ENCODE measurements around the gene GREB1L.

The GREB1L gene

DNA sequence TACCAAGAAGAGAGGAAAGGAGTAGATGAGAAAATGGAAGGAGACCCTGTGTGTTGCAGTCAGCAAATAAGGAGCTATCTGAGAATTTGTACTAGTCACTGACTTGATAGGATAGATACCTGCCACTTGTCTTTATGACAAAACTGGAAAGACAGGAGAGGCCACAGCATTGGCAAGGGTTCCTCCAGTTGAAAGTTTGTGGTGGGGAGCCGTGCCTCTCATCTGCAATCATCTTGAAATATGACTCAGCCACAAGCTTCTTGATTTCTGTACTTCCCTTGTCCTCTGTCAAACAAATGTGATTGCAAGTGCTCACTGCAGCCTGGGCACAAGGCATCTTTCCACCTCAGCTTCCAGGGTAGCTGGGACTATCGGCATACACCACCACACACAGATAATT lies 99.1 kb downstream of the GREB1L start:
- no peak for TF ChIP-seq ZFX (IDR thresholded peaks at IDR 0.05)
- TF ChIP-seq, protein P1, sequence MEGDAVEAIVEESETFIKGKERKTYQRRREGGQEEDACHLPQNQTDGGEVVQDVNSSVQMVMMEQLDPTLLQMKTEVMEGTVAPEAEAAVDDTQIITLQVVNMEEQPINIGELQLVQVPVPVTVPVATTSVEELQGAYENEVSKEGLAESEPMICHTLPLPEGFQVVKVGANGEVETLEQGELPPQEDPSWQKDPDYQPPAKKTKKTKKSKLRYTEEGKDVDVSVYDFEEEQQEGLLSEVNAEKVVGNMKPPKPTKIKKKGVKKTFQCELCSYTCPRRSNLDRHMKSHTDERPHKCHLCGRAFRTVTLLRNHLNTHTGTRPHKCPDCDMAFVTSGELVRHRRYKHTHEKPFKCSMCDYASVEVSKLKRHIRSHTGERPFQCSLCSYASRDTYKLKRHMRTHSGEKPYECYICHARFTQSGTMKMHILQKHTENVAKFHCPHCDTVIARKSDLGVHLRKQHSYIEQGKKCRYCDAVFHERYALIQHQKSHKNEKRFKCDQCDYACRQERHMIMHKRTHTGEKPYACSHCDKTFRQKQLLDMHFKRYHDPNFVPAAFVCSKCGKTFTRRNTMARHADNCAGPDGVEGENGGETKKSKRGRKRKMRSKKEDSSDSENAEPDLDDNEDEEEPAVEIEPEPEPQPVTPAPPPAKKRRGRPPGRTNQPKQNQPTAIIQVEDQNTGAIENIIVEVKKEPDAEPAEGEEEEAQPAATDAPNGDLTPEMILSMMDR (conservative IDR thresholded peaks at IDR 0.05) = no peak
- H3K27ac ChIP-seq = no peak overlapping the region

DNA sequence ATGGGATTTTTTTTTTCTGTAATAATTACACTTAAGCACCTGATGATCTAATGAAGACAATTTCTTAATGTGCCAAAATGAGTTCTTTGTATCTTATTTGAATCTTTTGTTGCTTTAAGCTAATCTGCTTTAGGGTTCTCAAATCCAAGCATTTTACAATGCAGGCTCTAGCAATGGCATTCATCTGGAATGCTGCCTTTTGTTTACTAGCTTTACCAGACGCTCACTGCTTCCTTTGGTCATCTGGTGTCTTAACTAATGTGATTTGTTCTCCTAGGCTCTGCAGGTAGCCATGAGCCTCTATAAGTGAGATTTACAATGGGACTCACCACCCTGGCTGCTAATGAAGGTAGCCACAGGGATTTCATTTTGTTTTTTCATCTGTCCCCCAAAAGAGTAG lies 100.3 kb downstream of the GREB1L start:
- TF ChIP-seq, protein P1 (conservative IDR thresholded peaks at IDR 0.05) = no peak
- no peak for TF ChIP-seq ZFX (IDR thresholded peaks at IDR 0.05)
- H3K27ac ChIP-seq = no peak overlapping the region

DNA sequence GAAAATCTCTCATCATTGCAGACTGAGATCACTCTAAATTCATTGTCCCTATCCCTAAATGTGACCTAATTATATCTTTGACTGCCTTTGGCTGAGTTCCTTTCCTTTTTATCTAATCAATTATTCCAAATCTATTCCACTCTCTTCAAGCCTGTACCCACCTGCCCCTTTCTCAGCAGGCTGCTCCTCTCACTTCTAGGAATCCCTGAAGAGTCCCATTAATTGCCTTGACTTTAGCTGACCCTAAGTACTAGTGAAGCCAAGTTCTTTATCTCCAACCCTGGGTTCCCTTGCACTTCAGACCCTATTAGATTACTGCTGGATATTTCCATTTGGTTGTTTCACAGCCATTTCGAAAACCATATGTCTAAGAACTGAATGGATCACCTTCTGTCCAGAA lies 102.8 kb downstream of the GREB1L start:
- TF ChIP-seq ZFX (IDR thresholded peaks at IDR 0.05) = no peak
- TF ChIP-seq, protein P1 (conservative IDR thresholded peaks at IDR 0.05) = no peak
- H3K27ac ChIP-seq = no peak overlapping the region

DNA sequence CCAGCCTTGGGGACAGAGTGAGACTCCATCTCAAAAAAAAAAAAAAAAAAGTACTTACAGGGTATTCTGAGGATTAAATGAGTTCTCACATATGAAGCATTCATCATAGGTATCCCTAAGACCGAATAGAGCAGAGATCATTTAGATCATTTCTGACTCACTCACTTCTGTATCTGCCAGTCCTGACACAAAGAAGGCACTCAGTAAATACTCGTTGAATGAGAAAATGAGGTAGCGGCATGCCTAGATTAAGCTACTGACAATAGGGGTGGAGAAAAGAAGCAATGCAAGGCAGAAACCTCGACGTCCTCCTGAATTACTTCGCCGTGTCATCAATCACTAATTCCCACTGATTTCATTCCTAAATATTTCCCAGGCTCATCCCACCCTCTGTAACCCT lies 103.8 kb downstream of the GREB1L start:
- TF ChIP-seq, protein P1 (conservative IDR thresholded peaks at IDR 0.05) = no peak
- no peak for TF ChIP-seq ZFX (IDR thresholded peaks at IDR 0.05)
- no peak overlapping the region for H3K27ac ChIP-seq

DNA sequence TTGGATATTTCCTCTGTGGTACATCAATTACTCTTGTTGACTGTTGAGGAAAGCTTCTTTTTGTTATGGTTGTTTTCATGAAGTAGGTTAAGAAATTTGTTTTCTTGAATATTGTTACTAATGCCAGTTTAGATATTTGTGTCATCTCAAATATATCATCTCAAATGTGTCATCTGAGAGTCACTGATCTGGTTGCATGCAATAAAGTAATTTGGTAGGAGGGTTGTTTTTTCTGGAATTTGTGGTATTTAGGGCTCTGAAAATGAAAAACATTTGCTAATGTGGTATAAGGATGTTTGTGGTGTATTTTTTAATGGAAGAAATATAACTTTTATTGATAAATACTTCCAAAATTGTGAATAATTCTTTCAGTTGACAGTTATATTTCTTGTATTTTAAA lies 117.7 kb downstream of the GREB1L start:
- no peak for TF ChIP-seq ZFX (IDR thresholded peaks at IDR 0.05)
- TF ChIP-seq, protein P1 (conservative IDR thresholded peaks at IDR 0.05) = no peak
- no peak overlapping the region for H3K27ac ChIP-seq

DNA sequence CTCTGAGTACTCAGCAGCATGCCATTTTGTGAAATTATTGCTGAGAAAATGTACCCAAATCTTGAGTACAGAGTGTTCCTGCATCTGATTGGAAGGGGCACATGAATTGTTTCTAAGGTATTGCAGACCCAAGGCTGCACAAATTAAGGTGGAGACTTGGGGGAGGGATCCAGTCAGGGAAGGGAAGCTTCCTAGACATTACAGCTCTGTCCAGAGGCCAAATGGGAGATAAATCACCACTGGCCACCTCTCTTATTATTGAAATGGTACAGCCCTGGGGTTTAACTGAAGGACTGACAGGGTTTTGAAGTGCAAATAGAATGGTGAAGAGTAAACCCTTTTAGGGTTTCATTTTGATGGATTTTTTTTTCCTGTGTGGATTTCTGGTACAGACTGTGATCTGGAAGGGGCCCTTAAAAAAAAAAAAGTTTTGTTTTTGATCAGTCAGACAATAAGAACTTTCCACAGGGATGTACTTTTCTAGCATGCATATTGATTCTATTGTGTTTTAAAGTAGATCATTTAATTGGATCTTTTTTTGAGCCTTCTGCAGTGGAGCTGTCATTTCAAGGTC lies 119.4 kb downstream of the GREB1L start:
- TF ChIP-seq, protein P1 (conservative IDR thresholded peaks at IDR 0.05) = no peak
- no peak for TF ChIP-seq ZFX (IDR thresholded peaks at IDR 0.05)
- no peak overlapping the region for H3K27ac ChIP-seq

DNA sequence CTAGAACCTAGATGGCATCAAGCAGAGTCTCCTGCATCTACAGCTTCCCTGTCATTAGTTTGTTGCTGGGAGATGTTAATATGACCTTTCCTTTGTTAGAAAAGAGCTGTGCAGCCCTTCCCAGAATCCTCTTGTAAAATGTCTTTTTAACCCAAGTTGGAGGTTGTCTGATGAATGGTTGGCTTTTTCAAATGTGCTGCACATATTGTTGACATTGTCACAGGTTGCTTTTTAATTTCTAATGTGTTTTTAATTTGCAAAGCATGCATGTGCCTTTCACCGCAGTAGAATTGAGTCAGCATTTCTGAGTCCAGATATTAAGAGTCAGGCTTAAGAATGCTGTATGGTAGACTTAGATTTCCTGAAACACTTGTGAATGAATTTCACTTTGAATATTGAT lies 120.8 kb downstream of the GREB1L start:
- no peak overlapping the region for H3K27ac ChIP-seq
- TF ChIP-seq, protein P1 (conservative IDR thresholded peaks at IDR 0.05) = no peak
- no peak for TF ChIP-seq ZFX (IDR thresholded peaks at IDR 0.05)
